Measurements from ENCODE around the gene PBRM1. TPM values are rescaled to one million over a fixed set of nuclear protein-coding genes. Genes with fewer than 3 reads are reported as not detected.
A peak's percentile ranks its signal among the peaks of the same experiment; 100 is the strongest.

Gene PBRM1
- total RNA-seq, 4 donors from 2014 or later = 111 to 165 (median 125) TPM

GRCh38 chr3:52688266-52688665 lies 2.6 kb upstream of the PBRM1 start:
- H3K36me3 ChIP-seq = peaks cover 57 to 59% of the 10 kb centered on the region in 2 donors
- H3K27ac ChIP-seq = no peak overlapping the region
- no peak overlapping the region for H3K4me3 ChIP-seq (replicated peaks in 1 of 3)
- TF ChIP-seq CTCF (IDR thresholded peaks at IDR 0.05) (no peak), POLR2A (IDR thresholded peaks at IDR 0.05) (no peak)
- H3K9me3 ChIP-seq = no peaks in the 10 kb centered on the region
- no peak for DNase-seq
- intact Hi-C loops (cut with DNase I) = loop anchor here (10.0 kb wide), 1 partner anchor 233 kb away; the partner anchor contains the start of genes NISCH and TNNC1
- peaks cover 14 to 28% of the 10 kb centered on the region in 2 donors for H3K4me1 ChIP-seq
- 88 to 90% methylated on average over 6 of the region's 6 CpGs for WGBS, 2 donors
- H3K27me3 ChIP-seq = no peaks in the 10 kb centered on the region

GRCh38 chr3:52685285-52685708 lies 416 bp downstream of the PBRM1 start:
- intact Hi-C loops (cut with DNase I) = loop anchor here (10.0 kb wide), 1 partner anchor 230 kb away; the partner anchor contains the start of genes NISCH and TNNC1
- Histone ChIP-seq H3K4me3 (replicated peaks in 1 of 3) (peak overlapping the region; percentile 71 to 84 (median 83)), H3K9me3 (no peaks in the 10 kb centered on the region), H3K4me1 (peaks cover 17 to 47% of the 10 kb centered on the region in 2 donors), H3K27me3 (no peaks in the 10 kb centered on the region), H3K36me3 (peaks cover 29 to 30% of the 10 kb centered on the region in 2 donors), H3K27ac (peak overlapping the region; percentile 93 to 96 (median 95))
- TF ChIP-seq CTCF (IDR thresholded peaks at IDR 0.05) = peak in 1 of 6 experiments; percentile 23
- TF ChIP-seq POLR2A (IDR thresholded peaks at IDR 0.05) = no peak
- WGBS, 2 donors = 0% methylated on average over 18 to 22 of the region's 41 CpGs
- peak; percentile 82 to 83 for DNase-seq

- intact Hi-C loops (cut with DNase I) = loop anchor here (10.0 kb wide), 1 partner anchor 229 kb away; the partner anchor contains the start of genes NISCH and TNNC1
- Histone ChIP-seq H3K9me3 (no peaks in the 10 kb centered on the region), H3K27ac (peak overlapping the region in 2 of 3 donors; percentile 60 to 93), H3K27me3 (no peaks in the 10 kb centered on the region), H3K4me3 (replicated peaks in 1 of 3) (peak overlapping the region in 1 of 3 donors; percentile 71), H3K4me1 (peaks cover 17 to 47% of the 10 kb centered on the region in 2 donors), H3K36me3 (peaks cover 18 to 19% of the 10 kb centered on the region in 2 donors)
- DNase-seq = no peak
- 60 to 62% methylated on average over 5 of the region's 5 CpGs for WGBS, 2 donors
- TF ChIP-seq CTCF (IDR thresholded peaks at IDR 0.05) = no peak
- no peak for TF ChIP-seq POLR2A (IDR thresholded peaks at IDR 0.05)
Measured at GRCh38 chr3:52684184-52684583, 1.5 kb downstream of the PBRM1 start.

GRCh38 chr3:52683611-52684010 lies 2.1 kb downstream of the PBRM1 start:
- peaks cover 14 to 19% of the 10 kb centered on the region in 2 donors for H3K36me3 ChIP-seq
- peak; percentile 50 to 80 for DNase-seq
- intact Hi-C loops (cut with DNase I) = loop anchor here (10.0 kb wide), 1 partner anchor 229 kb away; the partner anchor contains the start of genes NISCH and TNNC1
- H3K27me3 ChIP-seq = no peaks in the 10 kb centered on the region
- H3K27ac ChIP-seq = peak overlapping the region in 1 of 3 donors; percentile 67
- WGBS, 2 donors = 52 to 57% methylated on average over 6 of the region's 6 CpGs
- no peaks in the 10 kb centered on the region for H3K9me3 ChIP-seq
- H3K4me3 ChIP-seq (replicated peaks in 1 of 3) = no peak overlapping the region
- TF ChIP-seq POLR2A (IDR thresholded peaks at IDR 0.05) = no peak
- TF ChIP-seq CTCF (IDR thresholded peaks at IDR 0.05) = no peak
- H3K4me1 ChIP-seq = peaks cover 17 to 47% of the 10 kb centered on the region in 2 donors

- Histone ChIP-seq H3K27ac (peak overlapping the region in 2 of 3 donors; percentile 27 to 31), H3K4me3 (replicated peaks in 1 of 3) (no peak overlapping the region), H3K9me3 (no peaks in the 10 kb centered on the region), H3K36me3 (peaks cover 13 to 21% of the 10 kb centered on the region in 2 donors), H3K27me3 (no peaks in the 10 kb centered on the region), H3K4me1 (peaks cover 17 to 41% of the 10 kb centered on the region in 2 donors)
- intact Hi-C loops (cut with DNase I) = loop anchor here (10.0 kb wide), 1 partner anchor 227 kb away; the partner anchor contains the start of genes NISCH and TNNC1
- TF ChIP-seq POLR2A (IDR thresholded peaks at IDR 0.05) (no peak), CTCF (IDR thresholded peaks at IDR 0.05) (peak in 3 of 6 experiments; percentile 15 to 36 (median 20))
- peak; percentile 41 to 47 for DNase-seq
Measured at GRCh38 chr3:52682016-52682415, 3.7 kb downstream of the PBRM1 start.

Data from thyroid gland (tissue), 4 donors.